H1 (cell line): Measurements from ENCODE around the gene PRRT1B.

Experiments used
- CTCF ChIP-seq, 3 experiments: IDR thresholded peaks; 1 replicate in 2 of 3; 2 replicates in 1 of 3; pipeline versions ENCODE4 v1.5.1 to v1.6.1; 2011; ENCODE audit warnings: low read length in 3 of 3, mild to moderate bottlenecking in 3 of 3, inconsistent platforms in 2 of 3, low read depth in 1 of 3, moderate library complexity in 1 of 3; ENCODE audit not compliant: insufficient read depth in 1 of 3; ENCODE audit errors: control extremely low read depth in 1 of 3
- EZH2 ChIP-seq: fragments of 200-600 bp; sonication (generic); IDR thresholded peaks from 2 replicates; pipeline ENCODE4 v1.7.1; 2012; ENCODE audit warnings: low read depth, mild to moderate bottlenecking, moderate library complexity, low read length, inconsistent platforms; ENCODE audit not compliant: severe bottlenecking
- MAX ChIP-seq: IDR thresholded peaks from 2 replicates; pipeline ENCODE4 v1.6.1; 2012; ENCODE audit warnings: inconsistent platforms
- POLR2A ChIP-seq, 2 experiments: IDR thresholded peaks; 1 replicate in 1 of 2; 2 replicates in 1 of 2; pipeline ENCODE4 v1.6.1; 2011; ENCODE audit warnings: low read depth in 2 of 2, low read length in 2 of 2, mild to moderate bottlenecking in 2 of 2; ENCODE audit errors: control extremely low read depth in 1 of 2

GRCh38 chr9:131567910-131568309 lies 22.6 kb downstream of the PRRT1B start:
- TF ChIP-seq EZH2 = no peak
- TF ChIP-seq MAX = no peak
- no peak for TF ChIP-seq CTCF (IDR thresholded peaks at IDR 0.05; ENCODE audit: control extremely low read depth in 1 of 3, insufficient read depth in 1 of 3, low read depth in 1 of 3, low read length in 3 of 3)
- TF ChIP-seq POLR2A (IDR thresholded peaks at IDR 0.05; ENCODE audit: control extremely low read depth in 1 of 2, low read depth in 2 of 2, low read length in 2 of 2) = no peak
